ENCODE data around the gene SPRY2. TPM values are rescaled to one million over a fixed set of nuclear protein-coding genes. Genes with fewer than 3 reads are reported as not detected.
"Not testable (repeated sequence)": the region's sequence is repeated elsewhere in the genome, so short reads cannot be mapped to it uniquely, and the experiment has no call there.

The SPRY2 gene
- total and polyA plus RNA-seq, 2 of the 8 experiments (the other 6 are each of a cell fraction or from before 2014, with no cell fraction given): 37.7 to 37.9 TPM

DNA sequence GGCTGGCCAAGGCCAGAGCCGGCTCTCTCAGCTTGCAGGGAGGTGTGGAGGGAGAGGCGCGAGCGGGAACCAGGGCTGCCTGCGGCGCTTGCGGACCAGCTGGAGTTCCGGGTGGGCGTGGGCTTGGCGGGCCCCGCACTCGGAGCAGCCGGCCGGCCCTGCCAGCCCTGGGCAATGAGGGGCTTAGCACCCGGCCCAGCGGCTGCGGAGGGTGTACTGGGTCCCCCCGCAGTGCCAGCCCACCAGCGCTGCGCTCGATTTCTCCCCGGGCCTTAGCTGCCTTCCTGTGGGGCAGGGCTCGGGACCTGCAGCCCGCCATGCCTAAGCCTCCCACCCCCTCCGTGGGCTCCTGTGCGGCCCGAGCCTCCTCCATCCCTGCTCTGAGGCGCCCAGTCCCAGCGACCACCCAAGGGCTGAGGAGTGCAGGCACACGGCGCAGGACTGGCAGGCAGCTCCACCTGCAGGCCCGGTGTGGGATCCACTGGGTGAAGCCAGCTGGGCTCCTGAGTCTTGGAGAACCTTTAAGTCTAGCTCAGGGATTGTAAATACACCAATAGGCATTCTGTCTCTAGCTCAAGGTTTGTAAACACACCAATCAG is 14.7 kb upstream of the SPRY2 start:
- H4K91ac ChIP-seq (replicated peaks; ENCODE audit: insufficient read length, low read length); H3K4me3 ChIP-seq (ENCODE audit: extremely low read depth in 1 of 4, insufficient read depth in 2 of 4, low read depth in 3 of 4, low read length in 4 of 4); H3K56ac ChIP-seq (replicated peaks; ENCODE audit: insufficient read length, low read depth, low read length); H4K5ac ChIP-seq (ENCODE audit: insufficient read length, low read depth, low read length); H2BK20ac ChIP-seq (ENCODE audit: low read length); H3K9ac ChIP-seq (replicated peaks in 1 of 4; ENCODE audit: extremely low read depth in 1 of 4, low read depth in 3 of 4, low read length in 3 of 4); H3K27me3 ChIP-seq (replicated peaks in 1 of 4; ENCODE audit: control insufficient read depth in 3 of 4, extremely low read depth in 1 of 4, insufficient read depth in 3 of 4, low read length in 3 of 4); H3K4me2 ChIP-seq (ENCODE audit: insufficient read depth in 1 of 2, low read depth in 2 of 2, low read length in 2 of 2); H3K14ac ChIP-seq (ENCODE audit: insufficient read length); H3K4ac ChIP-seq (replicated peaks; ENCODE audit: insufficient read length, low read depth, low read length); H4K20me1 ChIP-seq (replicated peaks in 1 of 2; ENCODE audit: control insufficient read depth in 1 of 2, insufficient read depth in 2 of 2, low read length in 2 of 2); H2AFZ ChIP-seq (ENCODE audit: low read length); H3K27ac ChIP-seq (ENCODE audit: low read depth, low read length); H2BK120ac ChIP-seq (replicated peaks; ENCODE audit: low read depth, low read length); H3K23ac ChIP-seq (ENCODE audit: insufficient read length); H2AK5ac ChIP-seq (ENCODE audit: low read depth, low read length); H3K9me3 ChIP-seq (ENCODE audit: insufficient read depth in 2 of 2, low read depth in 1 of 2, low read length in 1 of 2); H2BK12ac ChIP-seq (ENCODE audit: low read depth, low read length); H3K79me2 ChIP-seq (ENCODE audit: control insufficient read depth in 1 of 2, insufficient read depth in 2 of 2, low read length in 2 of 2); H3K18ac ChIP-seq (ENCODE audit: extremely low read depth, low read length); H3K36me3 ChIP-seq (ENCODE audit: control insufficient read depth in 2 of 4, insufficient read depth in 4 of 4, low read length in 3 of 4); H4K8ac ChIP-seq (ENCODE audit: extremely low read depth, insufficient read depth, low read length); H3K79me1 ChIP-seq (ENCODE audit: low read depth, low read length); FAIRE-seq; H3K23me2 ChIP-seq (ENCODE audit: low read depth, low read length); H3K4me1 ChIP-seq (replicated peaks in 1 of 4; ENCODE audit: control insufficient read depth in 3 of 4, insufficient read depth in 4 of 4, low read length in 3 of 4); H2BK15ac ChIP-seq (ENCODE audit: low read length); H2BK5ac ChIP-seq (ENCODE audit: low read depth, low read length): not testable (repeated sequence)
- DNase-seq (ENCODE audit: low read depth in 1 of 2, low spot score in 2 of 2): peak in 1 of 2 experiments; percentile 66
- TF ChIP-seq, protein P1, sequence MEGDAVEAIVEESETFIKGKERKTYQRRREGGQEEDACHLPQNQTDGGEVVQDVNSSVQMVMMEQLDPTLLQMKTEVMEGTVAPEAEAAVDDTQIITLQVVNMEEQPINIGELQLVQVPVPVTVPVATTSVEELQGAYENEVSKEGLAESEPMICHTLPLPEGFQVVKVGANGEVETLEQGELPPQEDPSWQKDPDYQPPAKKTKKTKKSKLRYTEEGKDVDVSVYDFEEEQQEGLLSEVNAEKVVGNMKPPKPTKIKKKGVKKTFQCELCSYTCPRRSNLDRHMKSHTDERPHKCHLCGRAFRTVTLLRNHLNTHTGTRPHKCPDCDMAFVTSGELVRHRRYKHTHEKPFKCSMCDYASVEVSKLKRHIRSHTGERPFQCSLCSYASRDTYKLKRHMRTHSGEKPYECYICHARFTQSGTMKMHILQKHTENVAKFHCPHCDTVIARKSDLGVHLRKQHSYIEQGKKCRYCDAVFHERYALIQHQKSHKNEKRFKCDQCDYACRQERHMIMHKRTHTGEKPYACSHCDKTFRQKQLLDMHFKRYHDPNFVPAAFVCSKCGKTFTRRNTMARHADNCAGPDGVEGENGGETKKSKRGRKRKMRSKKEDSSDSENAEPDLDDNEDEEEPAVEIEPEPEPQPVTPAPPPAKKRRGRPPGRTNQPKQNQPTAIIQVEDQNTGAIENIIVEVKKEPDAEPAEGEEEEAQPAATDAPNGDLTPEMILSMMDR (IDR thresholded peaks at IDR 0.05; ENCODE audit: control extremely low read depth in 1 of 3, insufficient read depth in 1 of 3, low read depth in 1 of 3, low read length in 3 of 3): peak; percentile 43 to 53 (median 49)
- peak; percentile 63 to 74 for TF ChIP-seq RAD21 (IDR thresholded peaks at IDR 0.05 in 1 of 2, conservative IDR thresholded peaks at IDR 0.05 in 1 of 2; ENCODE audit: low read depth in 2 of 2, low read length in 2 of 2)
- ChIA-PET POLR2A (ENCODE audit: partially characterized antibody) (interaction anchor here (0.6 to 4.1 kb wide), 3 partner anchors 13 to 22 kb away, joined by 3 to 24 read pairs (median 3); partner anchors contain the start of gene SPRY2), CTCF (ENCODE audit: partially characterized antibody) (interaction anchor here (0.6 to 4.4 kb wide), 18 partner anchors 10 to 676 kb away, joined by 3 to 63 read pairs (median 3); partner anchors contain the start of gene SPRY2)
- 98% methylated on average over 19 of the region's 32 CpGs; no CpG with 5 or more reads in 1 of the 2 experiments for WGBS, 2 experiments (ENCODE audit: extremely low coverage in 1 of 2, insufficient coverage in 1 of 2, insufficient read length in 1 of 2, insufficient replicate concordance in 2 of 2, low coverage in 1 of 2, low lambda C conversion rate in 2 of 2, missing lambda C conversion rate in 1 of 2)

Data from H1 (cell line).